HG03378 (cell line): Measurements from ENCODE around the gene LRRK2.

Experiments
- ATAC-seq: cut with Tn5 transposase; IDR thresholded peaks from one replicate; pipeline ENCODE4 v1.9.1; 2021; ENCODE audit warnings: mild to moderate bottlenecking, moderate library complexity; ENCODE audit not compliant: unreplicated experiment

Gene LRRK2

DNA sequence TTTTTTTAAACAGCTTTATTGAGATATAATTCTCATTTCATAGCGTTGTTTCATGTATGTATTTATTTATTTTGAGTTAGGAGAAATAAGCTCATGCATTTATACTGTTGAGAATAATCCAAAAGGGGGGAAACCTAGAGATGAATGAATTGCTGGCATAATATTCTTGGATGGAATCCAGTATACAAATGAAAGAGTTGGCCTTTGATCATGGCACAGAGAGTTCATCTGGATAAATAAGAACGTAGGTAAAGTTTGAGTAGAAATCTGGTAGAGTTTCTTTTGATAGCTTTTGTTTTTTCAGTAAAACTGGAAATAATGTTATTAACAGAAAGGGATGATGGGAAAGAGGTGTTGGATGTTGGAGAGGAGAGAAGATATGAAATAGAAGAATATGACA is 166.2 kb downstream of the LRRK2 start:
- no peak for ATAC-seq

DNA sequence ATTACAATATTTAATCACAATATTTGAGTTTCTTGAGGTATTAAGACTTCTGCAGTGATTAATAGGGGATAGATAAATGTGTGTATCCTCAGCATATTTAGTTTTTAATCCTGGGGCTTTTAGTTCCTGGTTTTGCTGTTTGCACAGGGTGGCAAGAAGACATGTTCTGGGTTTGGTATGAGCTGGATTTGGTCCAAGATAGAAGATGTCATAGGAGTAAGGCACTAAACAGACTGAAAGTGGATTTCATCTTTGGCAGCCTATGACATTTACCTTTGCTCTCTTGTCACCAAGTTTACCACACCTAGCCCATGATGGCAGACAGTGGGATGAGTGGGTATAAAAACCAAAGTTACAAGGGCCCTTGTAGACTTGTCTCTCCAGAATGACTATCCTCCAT is 168.2 kb downstream of the LRRK2 start:
- no peak for ATAC-seq

DNA sequence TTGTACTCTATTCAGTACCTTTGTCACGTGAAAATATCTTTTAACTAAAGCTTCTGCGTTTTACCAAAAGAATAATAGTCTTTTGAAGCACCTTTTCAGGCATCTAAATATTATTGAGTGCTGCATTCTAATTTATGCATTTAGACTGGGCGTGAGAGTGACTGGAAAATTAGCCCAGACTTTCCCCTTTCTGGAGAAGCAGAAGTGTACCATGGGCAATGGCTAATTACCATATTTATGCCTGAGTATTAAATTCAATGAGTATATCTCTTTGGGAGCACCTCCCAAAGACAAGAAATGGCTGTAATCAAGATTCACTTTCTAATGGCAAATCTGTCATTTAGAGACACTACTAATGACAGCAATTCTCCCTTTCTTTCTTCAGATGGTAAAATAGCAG is 174.9 kb downstream of the LRRK2 start:
- no peak for ATAC-seq

DNA sequence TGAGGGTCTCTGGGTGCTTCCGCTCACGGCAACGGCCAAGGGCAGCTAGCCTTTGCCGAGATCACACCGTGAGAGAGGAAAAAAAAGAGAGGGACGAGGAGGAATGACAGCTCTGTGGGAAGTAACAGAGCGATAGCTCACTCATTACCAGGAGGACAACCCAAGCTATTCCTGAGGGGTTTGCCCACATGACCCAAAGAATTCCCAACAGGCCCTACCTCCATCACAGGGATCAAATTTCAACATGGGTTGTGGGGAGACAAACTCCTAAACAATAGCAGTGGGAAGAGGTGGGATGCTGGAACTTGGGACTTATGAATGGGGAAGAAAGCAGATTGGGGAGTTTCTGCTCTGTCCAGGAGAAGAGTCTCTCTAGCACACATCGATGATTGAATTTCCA is 180.6 kb downstream of the LRRK2 start:
- no peak for ATAC-seq
